IPS-NIHi7 (cell line): ENCODE data around the gene SLC2A1.
"Not testable (repeated sequence)": the region's sequence is repeated elsewhere in the genome, so short reads cannot be mapped to it uniquely, and the experiment has no call there.

ENCODE experiments used
- DNase-seq: peaks from one replicate; pipeline ENCODE4 v3.0.0; 2012; ENCODE audit warnings: mixed read lengths; ENCODE audit errors: extremely low spot score

SLC2A1 gene

DNA sequence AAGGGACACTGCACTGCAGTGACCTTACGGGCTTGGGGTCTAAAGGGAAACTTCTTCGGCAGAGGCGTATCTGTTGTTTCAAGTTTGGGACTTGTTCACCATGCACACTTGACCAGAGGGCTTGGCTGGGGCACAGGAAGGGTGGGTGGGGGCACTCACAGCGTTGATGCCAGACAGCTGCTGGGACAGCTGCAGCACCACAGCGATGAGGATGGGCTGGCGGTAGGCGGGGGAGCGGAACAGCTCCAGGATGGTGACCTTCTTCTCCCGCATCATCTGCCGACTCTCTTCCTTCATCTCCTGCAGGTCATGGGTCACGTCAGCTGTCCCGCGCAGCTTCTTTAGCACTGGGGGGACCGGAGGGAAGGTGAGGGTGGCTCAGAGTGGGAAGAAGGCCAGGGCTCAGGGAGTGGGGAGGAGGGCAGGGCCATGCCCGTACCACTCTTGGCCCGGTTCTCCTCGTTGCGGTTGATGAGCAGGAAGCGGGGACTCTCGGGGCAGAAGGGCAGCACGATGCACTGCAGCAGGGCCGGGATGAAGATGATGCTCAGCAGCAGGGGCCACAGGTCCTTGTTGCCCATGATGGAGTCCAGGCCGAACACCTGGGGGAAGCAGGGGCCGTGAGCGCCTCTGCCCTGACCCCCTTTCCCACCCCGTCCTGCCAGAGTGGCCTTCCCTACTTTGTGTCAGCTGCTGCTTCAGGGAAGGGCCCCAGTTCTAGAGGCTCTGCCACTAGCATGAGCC is 29.1 kb downstream of the SLC2A1 start:
- no peak for DNase-seq

DNA sequence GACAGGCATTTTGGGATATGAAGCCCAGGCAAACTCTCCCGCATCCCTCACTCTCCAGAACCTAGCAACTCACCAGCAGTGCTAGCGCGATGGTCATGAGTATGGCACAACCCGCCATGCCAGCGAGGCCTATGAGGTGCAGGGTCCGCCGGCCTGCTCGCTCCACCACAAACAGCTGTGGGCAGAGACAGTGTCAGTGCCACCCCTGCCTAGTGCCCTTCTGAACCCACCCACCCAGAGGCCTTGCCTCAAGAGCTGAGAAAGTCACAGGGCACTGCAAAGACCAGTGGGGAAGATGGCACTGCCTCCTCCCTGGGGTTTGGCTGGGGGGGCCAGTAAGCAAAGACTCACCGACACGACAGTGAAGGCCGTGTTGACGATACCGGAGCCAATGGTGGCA is 29.8 kb downstream of the SLC2A1 start:
- DNase-seq = no peak

DNA sequence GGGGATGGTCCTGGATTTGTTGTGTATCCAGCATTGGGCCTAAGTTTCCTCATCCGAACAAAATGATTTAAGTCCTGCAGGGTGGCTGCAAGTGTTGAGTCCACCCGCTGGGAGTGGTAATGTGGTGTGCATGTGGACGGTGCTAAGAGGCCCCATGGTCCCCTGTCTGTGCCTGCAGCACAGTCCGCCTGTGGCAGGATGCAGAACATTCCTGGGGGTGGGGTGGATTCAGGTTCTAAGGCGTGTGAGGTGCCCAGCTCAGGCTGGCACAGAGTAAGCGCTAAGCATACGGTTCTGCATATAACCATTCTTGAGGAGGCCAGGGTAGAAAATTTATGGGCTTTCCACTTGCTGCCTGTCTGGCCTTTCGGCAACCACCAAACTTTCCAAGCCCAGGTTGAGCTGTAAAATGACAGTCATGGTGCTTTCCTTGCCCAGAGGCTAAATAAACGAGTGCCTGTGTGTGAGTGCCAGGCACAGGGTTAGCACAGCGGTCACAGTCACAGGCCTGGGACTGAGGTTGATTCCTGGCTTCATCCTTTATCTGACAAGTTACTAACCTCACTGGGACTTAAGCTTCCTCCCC is 30.7 kb downstream of the SLC2A1 start:
- DNase-seq = no peak

DNA sequence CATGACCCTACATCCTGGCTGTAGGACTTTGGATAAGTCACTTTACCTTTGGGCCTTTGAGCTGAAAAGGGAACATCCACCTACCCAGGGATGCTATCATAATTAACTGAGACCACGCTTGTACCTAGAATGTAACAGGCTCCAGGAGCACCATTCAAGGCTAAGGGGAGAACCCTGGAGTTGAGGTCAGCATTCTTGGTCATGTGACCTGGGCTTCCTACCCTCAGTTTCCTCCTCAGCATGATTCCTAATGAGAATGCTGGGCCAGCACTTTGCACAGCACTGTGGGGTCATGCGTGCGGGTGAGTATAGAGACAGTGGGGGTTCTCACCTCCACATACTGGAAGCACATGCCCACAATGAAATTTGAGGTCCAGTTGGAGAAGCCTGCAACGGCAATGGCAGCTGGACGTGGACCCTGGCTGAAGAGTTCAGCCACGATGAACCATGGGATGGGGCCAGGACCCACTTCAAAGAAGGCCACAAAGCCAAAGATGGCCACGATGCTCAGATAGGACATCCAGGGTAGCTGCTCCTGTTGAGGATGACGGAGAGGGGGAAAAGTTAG is 31.3 kb downstream of the SLC2A1 start:
- DNase-seq = no peak

DNA sequence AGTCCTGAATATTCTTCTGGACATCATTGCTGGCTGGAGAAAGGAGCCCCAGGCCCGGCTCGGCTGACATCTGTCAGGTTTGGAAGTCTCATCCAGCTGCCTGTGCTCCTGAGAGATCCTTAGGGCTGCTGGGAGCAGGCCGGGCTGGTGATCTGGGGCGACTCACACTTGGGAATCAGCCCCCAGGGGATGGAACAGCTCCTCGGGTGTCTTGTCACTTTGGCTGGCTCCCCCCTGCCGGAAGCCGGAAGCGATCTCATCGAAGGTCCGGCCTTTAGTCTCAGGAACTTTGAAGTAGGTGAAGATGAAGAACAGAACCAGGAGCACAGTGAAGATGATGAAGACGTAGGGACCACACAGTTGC is 31.8 kb downstream of the SLC2A1 start:
- no peak for DNase-seq

DNA sequence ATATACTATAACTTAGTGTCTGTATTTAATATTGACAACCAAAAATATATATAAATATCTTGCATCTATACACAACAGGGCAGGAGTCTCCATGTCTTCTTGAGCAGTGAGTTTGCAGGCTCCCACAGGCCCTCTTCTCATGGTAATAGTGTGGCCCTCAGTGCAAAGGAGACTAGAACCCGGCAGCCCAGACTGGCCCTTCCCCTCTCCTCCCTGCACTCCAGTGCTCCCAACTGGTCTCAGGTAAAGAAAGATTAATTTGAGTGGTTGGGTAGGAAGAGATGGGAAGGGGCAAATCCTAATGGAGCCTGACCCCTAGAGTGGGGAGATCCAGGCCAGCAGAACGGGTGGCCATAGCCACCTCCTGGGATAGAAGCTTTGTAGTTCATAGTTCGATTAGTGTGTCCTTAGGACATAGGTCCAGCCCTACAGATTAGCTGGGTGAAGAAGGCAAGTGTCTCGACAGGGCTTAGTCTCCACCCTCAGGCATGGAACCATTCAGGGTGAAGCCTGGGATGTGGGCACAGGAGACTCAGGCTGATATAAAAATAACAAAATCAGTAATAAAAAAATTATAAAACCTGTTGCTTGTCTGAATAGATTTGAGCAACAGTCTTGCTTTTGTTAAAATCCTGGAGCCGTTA is 32.3 kb downstream of the SLC2A1 start:
- DNase-seq = no peak

DNA sequence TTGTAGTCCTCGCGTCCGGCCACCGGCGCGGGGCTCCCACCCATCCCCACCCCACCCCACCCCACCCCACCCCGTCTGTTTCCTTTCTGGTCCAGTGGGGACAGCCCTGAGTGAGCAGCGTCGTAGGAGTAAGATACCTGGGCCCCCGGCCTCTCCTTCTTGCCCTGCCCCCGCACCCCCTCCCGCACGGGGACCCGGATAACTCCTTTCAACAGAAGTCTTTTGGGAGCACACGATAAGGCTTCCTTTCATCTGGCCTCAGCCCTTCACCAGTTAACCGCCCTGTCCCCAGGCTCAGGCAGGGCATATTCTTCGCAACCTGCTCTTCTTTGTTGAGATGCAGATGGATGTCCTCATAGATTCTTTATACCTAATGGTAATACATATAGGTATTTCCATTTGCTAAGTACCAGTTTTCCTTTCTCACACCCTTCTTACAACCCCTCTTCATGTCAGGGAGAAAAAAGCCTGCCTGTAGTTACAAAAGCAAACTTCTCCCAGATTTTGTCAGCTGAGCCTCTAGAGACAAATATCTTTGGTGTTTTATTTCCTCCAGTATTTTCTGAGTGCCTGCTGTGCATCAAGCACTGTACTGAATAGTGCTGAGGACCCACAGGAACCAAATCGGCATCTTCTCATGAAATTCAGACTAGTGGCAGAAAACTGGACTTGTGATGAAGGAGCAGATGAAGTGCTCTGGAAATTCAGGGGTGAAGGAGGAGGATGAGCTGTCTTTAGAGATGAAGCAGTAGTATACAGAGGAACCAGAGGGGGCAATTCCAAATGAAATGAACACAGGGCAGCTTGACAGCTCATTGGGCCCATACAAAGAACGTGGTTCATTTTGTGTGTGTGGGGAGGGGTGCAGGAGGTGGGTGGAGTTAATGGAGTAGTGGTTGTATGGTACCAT is 33.6 kb downstream of the SLC2A1 start:
- peak; percentile 52 for DNase-seq

DNA sequence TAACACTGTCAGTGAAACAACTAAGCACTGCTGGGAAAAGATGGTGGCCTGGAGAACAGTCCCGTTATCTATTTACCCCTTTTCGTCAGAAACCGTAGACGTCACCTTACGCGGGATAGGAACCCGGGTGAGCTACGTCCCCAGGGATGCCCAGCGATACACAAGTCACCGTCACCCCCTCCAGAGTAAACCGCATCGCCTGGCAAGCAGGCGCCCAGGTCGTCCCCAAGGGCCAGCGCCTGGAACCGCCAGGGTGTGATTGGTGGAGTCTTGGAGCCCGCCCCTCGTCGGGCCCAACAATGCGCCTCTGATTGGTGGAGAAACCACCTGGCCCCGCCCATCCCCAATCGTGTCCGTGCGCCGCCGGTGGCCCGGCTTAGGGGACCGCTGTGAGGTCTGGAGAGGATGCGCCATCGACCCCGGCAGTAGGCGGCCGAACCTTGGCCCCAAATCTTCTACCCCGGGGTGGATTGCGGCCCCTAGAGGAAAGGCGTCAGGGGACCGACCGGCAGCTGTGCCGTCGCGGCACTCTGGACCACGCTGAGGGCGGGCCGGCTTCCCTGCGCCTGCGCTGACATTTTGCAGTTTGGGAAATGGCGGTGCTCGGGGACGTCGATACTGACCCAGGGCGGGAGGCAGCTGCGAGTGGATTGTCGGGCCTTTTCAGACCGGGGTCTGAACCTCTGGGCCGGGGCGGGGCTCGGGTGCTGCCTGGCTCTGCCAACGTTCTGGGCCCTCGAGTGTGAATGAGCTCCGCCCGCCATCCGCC is 34.4 kb downstream of the SLC2A1 start:
- peak; percentile 94 for DNase-seq

DNA sequence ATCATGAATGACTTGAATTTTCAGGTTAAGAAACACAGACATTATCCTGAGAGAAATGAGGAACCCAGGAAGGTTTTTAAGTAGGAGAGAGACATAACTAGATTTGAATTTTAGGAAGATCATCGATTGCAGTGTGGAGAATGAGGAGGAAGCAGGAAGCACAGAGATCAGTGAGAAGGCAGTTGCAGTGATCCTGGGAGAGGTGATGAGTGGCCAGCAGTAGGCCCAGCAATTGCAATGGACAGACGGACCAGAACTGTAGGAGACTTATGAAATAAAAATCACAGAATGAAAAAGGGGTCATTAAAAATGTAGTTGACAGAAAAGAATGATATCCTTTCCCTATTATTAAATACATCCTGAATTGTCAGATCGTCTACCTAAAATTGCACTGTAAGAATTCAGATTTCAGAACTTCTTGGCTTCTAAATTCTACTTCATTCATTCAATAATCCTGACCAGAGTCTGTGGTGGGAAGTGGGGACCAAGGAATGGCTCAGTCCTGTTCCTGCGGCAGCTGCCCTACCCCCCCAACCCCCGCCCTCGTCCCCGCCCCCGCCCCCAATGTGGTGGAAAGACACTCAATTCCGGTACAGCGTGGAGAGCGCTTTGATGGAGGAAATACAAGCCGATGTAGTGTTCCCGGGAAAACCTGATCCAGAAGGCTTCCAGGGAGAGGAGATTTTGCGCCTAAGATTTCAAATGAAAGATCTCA is 35.1 kb downstream of the SLC2A1 start:
- no peak for DNase-seq

DNA sequence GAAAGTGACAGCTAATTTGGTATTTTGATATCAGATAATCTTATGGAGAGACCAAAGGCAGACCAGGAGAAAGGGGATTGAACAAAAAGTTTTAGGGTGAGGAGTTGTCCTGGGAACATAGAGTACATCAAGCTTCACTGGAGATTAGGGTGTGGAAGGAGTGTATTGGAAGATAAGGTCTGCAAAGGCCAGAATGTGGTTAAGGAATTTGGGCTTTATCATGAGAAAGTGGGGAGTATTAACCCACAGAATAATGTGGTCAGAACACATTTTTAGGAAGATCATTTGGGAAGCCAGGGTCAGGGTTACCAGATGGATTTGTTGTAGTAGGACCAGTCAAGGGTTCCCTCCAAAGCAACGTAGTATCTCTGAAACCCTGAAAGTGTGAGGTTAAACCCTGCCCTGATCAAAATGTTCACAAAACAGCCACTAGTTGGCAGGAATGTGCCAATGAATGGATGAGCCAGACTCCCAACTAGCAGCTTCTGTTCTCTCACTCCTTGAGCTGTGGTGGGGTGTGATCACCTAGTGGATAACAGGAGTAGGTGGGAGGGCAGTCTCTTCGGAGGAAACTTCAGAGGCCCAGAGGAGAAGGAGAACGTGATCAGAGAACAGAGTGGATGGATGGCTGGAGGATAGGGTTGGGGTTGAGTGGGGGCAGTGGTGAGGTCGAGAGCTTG is 35.8 kb downstream of the SLC2A1 start:
- DNase-seq = peak; percentile 83

DNA sequence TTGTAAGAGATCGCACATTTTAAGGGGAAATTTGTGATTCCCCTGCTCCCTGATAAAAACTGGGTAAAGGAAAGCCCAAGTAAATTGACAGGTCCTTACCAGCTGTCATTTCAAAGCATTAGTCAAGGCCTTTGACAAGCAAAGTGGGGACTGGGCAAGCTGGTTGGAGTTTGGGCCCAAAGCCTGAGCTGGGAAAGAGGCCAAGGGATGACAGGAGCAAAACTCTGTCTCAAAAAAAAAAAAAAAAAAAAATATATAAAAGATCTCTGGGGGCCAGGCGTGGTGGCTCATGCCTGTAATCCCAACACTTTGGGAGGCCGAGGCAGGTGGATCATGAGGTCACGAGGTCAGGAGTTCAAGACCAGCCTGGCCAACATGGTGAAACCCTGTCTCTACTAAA is 36.9 kb downstream of the SLC2A1 start:
- DNase-seq = no peak

DNA sequence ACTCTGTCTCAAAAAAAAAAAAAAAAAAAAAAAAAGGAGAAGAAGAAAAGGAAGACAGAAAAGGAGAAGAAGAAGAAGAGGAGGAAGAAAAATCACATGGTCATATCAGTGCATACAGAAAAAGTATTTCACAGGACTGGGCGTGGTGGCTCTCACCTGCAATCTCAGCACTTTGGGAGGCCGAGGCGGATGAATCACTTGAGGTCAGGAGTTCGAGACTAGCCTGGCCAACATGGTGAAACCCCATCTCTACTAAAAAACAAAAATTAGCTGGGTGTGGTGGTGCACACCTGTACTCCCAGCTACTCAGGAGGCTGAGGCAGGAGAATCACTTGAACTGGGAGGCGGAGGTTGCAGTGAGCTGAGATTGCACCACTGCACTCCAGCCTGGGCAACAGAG is 39.0 kb downstream of the SLC2A1 start:
- DNase-seq = not testable (repeated sequence)

DNA sequence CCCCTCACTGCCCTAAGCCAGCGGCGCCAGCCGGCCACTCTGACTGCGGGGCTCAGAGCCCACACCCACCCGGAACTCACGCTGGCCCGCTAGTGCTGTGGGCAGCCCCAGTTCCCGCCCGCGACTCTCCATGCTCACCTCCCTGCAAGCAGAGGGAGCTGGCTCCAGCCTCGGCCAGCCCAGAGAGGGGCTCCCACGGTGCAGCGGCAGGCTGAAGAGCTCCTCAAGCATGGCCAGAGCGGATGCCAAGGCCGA is 41.5 kb downstream of the SLC2A1 start:
- no peak for DNase-seq

DNA sequence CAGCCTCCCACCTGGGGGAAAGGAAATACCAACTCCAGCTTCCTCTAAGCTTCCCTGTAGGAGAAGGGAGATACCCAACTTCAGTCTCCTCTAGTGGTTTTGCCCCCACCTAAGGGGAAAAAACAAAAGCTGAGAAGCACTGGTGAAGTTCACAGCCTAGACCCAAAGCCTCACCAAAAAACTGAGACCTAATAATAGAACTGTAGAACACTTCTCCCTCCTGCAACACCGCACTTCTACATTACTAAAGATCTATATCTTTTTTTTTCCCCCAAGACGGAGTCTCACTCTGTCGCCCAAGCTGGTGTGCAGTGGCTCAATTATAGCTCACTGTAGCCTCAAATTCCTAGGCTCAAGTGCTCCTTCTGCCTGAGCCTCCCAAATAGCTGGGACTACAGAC is 43.2 kb downstream of the SLC2A1 start:
- no peak for DNase-seq

DNA sequence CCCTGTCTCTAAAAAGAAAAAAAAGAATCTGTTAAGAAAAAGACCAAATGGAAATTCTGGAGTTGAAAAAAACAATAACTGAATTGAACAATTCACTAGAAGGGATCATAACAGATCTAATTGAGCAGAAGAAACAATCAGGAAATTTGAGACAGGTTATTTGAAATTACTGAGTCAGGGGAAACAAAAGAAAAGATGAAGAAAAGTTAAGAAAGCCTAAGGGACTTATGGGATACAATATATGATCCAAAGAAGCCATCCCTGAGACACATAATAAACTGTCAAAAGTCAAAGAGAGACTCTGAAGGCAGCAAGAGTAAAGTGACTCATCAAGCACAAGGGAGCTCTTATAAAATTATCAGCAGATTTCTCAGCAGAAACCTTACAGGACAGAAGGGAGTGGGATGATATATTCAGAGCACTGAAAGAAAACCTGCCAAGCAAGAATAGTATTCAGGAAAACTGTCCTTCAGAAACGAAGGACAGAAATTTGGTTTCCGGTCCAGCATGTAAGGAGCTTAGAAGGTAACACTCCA is 44.5 kb downstream of the SLC2A1 start:
- DNase-seq = no peak

DNA sequence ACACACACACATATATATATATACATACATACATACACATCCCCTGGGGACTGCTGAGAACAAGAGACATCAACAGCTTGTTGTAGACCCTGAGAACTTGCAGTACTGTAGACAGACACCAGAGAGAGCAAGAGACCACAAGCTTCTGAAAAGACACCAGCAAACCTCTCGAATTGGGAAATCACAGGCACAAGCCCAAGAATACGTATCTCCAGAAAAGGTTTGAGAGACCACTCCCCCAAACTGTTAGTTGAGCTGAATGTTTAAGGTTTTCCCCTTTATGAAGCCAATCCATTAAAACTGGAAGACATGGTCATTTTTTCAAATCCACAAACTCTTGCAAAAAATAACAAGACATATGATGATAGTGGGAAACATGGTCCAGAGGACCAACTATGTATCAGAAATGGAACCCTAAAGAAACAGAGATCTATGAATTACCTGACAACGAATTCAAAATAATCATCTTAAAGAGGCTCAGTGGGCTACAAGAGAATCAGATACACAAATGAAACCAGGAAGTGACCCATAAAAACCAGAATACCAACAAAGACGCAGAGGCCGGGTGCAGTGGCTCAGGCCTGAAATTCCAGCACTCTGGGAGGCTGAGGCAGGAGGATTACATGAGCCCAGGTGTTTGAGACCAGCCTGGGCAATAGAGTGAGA is 45.1 kb downstream of the SLC2A1 start:
- peak; percentile 80 for DNase-seq

DNA sequence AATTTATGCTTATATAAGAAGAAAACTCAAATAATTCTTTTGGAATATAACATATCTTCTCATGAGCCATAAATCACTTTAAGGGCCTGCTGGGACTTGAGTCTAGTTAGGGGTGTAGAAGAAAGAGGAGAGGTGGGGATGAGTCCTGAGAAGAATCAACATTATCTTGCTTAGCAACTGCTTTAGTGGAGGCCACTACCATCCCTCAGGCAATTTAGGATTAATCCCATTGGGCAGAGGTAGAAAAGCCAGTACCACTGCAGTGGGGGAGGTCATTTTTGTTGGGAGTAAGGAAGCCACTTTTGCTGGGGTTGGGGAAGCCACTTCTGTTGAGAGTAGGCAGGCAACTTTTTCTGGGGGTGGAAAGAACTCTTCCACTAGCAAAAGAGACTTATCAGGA is 47.7 kb downstream of the SLC2A1 start:
- DNase-seq = no peak

DNA sequence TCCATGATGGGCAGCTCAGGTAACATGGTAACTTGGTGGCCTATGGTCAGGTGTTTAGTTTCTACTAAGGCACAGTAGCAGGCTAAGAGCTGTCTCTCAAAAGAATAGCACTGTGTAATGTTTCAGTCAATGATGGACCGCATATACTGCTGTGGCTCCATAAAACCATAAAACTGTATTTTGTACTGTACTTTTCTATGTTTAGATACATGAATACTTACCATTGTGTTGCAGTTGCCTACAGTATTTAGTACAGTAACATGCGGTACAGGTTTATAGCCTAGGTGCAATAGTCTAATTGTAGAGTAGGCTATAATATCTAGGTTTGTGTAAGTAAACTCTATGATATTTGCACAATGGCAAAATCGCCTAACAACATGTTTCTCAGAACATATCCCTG is 50.6 kb downstream of the SLC2A1 start:
- DNase-seq = no peak

DNA sequence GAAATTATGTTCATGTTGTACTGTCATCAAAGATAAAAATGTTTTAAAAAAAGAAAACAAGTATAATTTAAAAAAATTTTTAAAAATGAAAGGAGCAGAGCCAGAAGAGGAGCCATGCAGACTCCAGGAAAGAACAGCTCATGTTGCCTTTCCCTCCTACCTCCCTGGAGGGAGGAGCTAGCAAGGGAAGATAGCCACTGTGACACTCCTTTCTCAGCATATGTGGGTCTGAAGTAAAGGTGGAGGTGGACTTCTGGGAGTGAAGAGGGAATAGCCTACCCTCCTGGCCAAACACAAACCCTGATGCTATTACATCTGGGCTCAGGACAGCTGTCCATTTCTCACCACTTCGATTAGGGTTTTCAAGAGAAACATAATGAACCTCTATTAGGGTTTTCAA is 54.2 kb downstream of the SLC2A1 start:
- peak; percentile 63 for DNase-seq
